HepG2 (cell line): Measurements from ENCODE around the gene LYRM1. TPM values are rescaled to one million over a fixed set of nuclear protein-coding genes. Genes with fewer than 3 reads are reported as not detected.

ENCODE experiments used
- CBX1 ChIP-seq: IDR thresholded peaks from one replicate; pipeline ENCODE4 v1.6.1; 2016; ENCODE audit warnings: antibody characterized with exemption, low read depth
- HDAC2 ChIP-seq: sonication (generic); formaldehyde crosslinking; IDR thresholded peaks from 2 replicates; pipeline ENCODE4 v1.4.0; 2020; ENCODE audit warnings: missing genetic modification reagents
- MAFF ChIP-seq: IDR thresholded peaks from 2 replicates; pipeline ENCODE4 v1.6.1; 2011; ENCODE audit warnings: low read depth, low read length, improper control_type of control experiment
- NFYB ChIP-seq: sonication (generic); formaldehyde crosslinking; IDR thresholded peaks from 2 replicates; pipeline ENCODE4 v1.4.0; 2020; ENCODE audit warnings: missing genetic modification reagents
- PCBP2 ChIP-seq: fragments of 200-400 bp; formaldehyde crosslinking; optimal IDR thresholded peaks from 2 replicates; pipeline ENCODE3; 2018; ENCODE audit warnings: low read length, low read depth; ENCODE audit not compliant: poor library complexity, severe bottlenecking
- SSRP1 ChIP-seq: IDR thresholded peaks from 2 replicates; pipeline ENCODE4 v1.6.1; 2016; ENCODE audit warnings: control low read depth
- ZBTB8A ChIP-seq: sonication (generic); formaldehyde crosslinking; IDR thresholded peaks from 2 replicates; pipeline ENCODE4 v1.4.0; 2020; ENCODE audit warnings: mild to moderate bottlenecking, low read depth, missing genetic modification reagents, borderline replicate concordance
- ZNF296 ChIP-seq: sonication (generic); formaldehyde crosslinking; conservative IDR thresholded peaks from 2 replicates; pipeline ENCODE4 v1.5.0; 2020; ENCODE audit warnings: mild to moderate bottlenecking, missing genetic modification reagents
- ZNF317 ChIP-seq: sonication (generic); formaldehyde crosslinking; IDR thresholded peaks from 2 replicates; pipeline ENCODE4 v1.5.0; 2020; ENCODE audit warnings: mild to moderate bottlenecking, missing genetic modification reagents
- ZNF749 ChIP-seq: sonication (generic); formaldehyde crosslinking; IDR thresholded peaks from 2 replicates; pipeline ENCODE4 v1.8.0; 2022; ENCODE audit warnings: mild to moderate bottlenecking, missing genetic modification reagents, moderate library complexity, borderline replicate concordance
- polyA plus RNA-seq, 8 experiments: library from polyadenylated mRNA; depleted of rRNA in 3 of 8; stranded (reverse) in 7 of 8; unstranded in 1 of 8; fragments of >200 nt; fragmentation: Illumina TruSeq in 4 of 8; extraction: Trizol in 4 of 8; gene quantifications; 2 replicates each; pipeline versions ENCODE4 v1.2.1 to v1.2.3, GENCODE V29; 2011 to 2016; ENCODE audit warnings: low read depth in 4 of 8, missing spikeins in 1 of 8, mixed read lengths in 1 of 8; ENCODE audit not compliant: insufficient read depth in 1 of 8
- total RNA-seq, 5 experiments: library from RNA; depleted of rRNA; stranded (reverse); fragments of >200 nt; fragmentation: Illumina TruSeq; extraction: Trizol; gene quantifications; 2 replicates each; pipeline ENCODE4 v1.2.3, GENCODE V29; 2016; ENCODE audit warnings: low read depth in 1 of 5
- TF ChIP-seq, protein P1 (sequence below): sonication (generic); formaldehyde crosslinking; IDR thresholded peaks from 2 replicates; pipeline ENCODE4 v1.4.0; 2020; ENCODE audit warnings: missing genetic modification reagents
- TF ChIP-seq, protein P2 (sequence below): sonication (generic); formaldehyde crosslinking; IDR thresholded peaks from 2 replicates; pipeline ENCODE4 v1.5.1; 2020; ENCODE audit warnings: missing genetic modification reagents, mild to moderate bottlenecking, borderline replicate concordance
- TF ChIP-seq, protein P3 (sequence below): fragments of 450-650 bp; IDR thresholded peaks from 2 replicates; pipeline ENCODE4 v1.6.1; 2017; ENCODE audit warnings: mild to moderate bottlenecking
- TF ChIP-seq, protein P4 (sequence below): sonication (generic); formaldehyde crosslinking; IDR thresholded peaks from 2 replicates; pipeline ENCODE4 v1.9.0; 2021; ENCODE audit warnings: missing genetic modification reagents, borderline replicate concordance
- TF ChIP-seq, protein P5 (sequence below): sonication (generic); formaldehyde crosslinking; IDR thresholded peaks from 2 replicates; pipeline ENCODE4 v1.5.0; 2020; ENCODE audit warnings: mild to moderate bottlenecking, missing genetic modification reagents

Gene LYRM1
- total and polyA plus RNA-seq, 2 of the 13 experiments (the other 11 are each of a cell fraction or from before 2014, with no cell fraction given): 59.2 to 82.6 TPM

DNA sequence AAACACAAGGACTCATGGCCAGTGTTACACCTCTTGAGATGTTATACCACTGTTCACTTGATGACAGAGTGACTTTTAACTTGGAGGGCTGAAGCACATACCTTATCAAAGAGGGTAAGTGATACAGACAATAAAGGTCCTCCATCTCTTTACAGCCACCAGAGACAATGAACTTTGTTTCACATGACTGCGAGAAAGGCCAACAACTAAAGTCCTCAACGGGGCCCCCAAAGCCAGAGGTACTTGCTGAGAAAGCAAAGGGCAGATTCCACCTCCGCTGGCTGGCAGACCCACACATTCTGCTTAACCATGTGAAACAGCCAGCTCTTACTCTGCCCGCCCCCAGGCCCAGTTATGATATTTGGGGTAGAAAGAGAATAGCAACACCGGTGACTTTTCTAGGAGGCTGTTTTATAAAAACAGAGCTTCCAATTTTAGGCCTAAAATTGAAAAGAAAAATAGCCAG lies 21.9 kb upstream of the LYRM1 start (continued):
- TF ChIP-seq NFYB (CRISPR knock-in tag) (no peak), ZNF296 (CRISPR knock-in tag) (no peak), HDAC2 (CRISPR knock-in tag) (peak; percentile 59), SSRP1 (CRISPR knock-in tag) (0 out of 2 replicates have a peak, but pooled peaks have one; percentile 37), ZNF749 (CRISPR knock-in tag) (no peak), ZNF317 (no peak), ZBTB8A (CRISPR knock-in tag) (0 out of 2 replicates have a peak, but pooled peaks have one; percentile 48), CBX1 (no peak), MAFF (no peak; the same call in 1 of the 2 replicates), PCBP2 (no peak)
- TF ChIP-seq, protein P1, sequence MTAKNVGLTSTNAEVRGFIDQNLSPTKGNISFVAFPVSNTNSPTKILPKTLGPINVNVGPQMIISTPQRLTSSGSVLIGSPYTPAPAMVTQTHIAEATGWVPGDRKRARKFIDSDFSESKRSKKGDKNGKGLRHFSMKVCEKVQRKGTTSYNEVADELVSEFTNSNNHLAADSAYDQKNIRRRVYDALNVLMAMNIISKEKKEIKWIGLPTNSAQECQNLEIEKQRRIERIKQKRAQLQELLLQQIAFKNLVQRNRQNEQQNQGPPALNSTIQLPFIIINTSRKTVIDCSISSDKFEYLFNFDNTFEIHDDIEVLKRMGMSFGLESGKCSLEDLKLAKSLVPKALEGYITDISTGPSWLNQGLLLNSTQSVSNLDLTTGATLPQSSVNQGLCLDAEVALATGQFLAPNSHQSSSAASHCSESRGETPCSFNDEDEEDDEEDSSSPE (CRISPR knock-in tag): peak; percentile 11; the same call in 1 of the 2 replicates
- TF ChIP-seq, protein P2, sequence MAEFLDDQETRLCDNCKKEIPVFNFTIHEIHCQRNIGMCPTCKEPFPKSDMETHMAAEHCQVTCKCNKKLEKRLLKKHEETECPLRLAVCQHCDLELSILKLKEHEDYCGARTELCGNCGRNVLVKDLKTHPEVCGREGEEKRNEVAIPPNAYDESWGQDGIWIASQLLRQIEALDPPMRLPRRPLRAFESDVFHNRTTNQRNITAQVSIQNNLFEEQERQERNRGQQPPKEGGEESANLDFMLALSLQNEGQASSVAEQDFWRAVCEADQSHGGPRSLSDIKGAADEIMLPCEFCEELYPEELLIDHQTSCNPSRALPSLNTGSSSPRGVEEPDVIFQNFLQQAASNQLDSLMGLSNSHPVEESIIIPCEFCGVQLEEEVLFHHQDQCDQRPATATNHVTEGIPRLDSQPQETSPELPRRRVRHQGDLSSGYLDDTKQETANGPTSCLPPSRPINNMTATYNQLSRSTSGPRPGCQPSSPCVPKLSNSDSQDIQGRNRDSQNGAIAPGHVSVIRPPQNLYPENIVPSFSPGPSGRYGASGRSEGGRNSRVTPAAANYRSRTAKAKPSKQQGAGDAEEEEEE (CRISPR knock-in tag): no peak; the same call in 1 of the 2 replicates
- TF ChIP-seq, protein P3, sequence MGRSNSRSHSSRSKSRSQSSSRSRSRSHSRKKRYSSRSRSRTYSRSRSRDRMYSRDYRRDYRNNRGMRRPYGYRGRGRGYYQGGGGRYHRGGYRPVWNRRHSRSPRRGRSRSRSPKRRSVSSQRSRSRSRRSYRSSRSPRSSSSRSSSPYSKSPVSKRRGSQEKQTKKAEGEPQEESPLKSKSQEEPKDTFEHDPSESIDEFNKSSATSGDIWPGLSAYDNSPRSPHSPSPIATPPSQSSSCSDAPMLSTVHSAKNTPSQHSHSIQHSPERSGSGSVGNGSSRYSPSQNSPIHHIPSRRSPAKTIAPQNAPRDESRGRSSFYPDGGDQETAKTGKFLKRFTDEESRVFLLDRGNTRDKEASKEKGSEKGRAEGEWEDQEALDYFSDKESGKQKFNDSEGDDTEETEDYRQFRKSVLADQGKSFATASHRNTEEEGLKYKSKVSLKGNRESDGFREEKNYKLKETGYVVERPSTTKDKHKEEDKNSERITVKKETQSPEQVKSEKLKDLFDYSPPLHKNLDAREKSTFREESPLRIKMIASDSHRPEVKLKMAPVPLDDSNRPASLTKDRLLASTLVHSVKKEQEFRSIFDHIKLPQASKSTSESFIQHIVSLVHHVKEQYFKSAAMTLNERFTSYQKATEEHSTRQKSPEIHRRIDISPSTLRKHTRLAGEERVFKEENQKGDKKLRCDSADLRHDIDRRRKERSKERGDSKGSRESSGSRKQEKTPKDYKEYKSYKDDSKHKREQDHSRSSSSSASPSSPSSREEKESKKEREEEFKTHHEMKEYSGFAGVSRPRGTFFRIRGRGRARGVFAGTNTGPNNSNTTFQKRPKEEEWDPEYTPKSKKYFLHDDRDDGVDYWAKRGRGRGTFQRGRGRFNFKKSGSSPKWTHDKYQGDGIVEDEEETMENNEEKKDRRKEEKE: no peak
- TF ChIP-seq, protein P4, sequence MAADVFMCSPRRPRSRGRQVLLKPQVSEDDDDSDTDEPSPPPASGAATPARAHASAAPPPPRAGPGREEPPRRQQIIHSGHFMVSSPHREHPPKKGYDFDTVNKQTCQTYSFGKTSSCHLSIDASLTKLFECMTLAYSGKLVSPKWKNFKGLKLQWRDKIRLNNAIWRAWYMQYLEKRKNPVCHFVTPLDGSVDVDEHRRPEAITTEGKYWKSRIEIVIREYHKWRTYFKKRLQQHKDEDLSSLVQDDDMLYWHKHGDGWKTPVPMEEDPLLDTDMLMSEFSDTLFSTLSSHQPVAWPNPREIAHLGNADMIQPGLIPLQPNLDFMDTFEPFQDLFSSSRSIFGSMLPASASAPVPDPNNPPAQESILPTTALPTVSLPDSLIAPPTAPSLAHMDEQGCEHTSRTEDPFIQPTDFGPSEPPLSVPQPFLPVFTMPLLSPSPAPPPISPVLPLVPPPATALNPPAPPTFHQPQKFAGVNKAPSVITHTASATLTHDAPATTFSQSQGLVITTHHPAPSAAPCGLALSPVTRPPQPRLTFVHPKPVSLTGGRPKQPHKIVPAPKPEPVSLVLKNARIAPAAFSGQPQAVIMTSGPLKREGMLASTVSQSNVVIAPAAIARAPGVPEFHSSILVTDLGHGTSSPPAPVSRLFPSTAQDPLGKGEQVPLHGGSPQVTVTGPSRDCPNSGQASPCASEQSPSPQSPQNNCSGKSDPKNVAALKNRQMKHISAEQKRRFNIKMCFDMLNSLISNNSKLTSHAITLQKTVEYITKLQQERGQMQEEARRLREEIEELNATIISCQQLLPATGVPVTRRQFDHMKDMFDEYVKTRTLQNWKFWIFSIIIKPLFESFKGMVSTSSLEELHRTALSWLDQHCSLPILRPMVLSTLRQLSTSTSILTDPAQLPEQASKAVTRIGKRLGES (CRISPR knock-in tag): no peak
- TF ChIP-seq, protein P5, sequence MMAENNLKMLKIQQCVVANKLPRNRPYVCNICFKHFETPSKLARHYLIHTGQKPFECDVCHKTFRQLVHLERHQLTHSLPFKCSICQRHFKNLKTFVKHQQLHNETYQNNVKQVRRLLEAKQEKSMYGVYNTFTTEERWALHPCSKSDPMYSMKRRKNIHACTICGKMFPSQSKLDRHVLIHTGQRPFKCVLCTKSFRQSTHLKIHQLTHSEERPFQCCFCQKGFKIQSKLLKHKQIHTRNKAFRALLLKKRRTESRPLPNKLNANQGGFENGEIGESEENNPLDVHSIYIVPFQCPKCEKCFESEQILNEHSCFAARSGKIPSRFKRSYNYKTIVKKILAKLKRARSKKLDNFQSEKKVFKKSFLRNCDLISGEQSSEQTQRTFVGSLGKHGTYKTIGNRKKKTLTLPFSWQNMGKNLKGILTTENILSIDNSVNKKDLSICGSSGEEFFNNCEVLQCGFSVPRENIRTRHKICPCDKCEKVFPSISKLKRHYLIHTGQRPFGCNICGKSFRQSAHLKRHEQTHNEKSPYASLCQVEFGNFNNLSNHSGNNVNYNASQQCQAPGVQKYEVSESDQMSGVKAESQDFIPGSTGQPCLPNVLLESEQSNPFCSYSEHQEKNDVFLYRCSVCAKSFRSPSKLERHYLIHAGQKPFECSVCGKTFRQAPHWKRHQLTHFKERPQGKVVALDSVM (CRISPR knock-in tag): no peak
